NCI-H2107 treated with DMSO at 0.1 percent for 48 hours (cell line): Measurements from ENCODE around the gene TMEM121B.

ENCODE experiments used
- DNase-seq: peaks from one replicate; lab custom pipeline; 2025; ENCODE audit not compliant: unreplicated experiment; lab: John Stamatoyannopoulos, UW

Gene TMEM121B

DNA sequence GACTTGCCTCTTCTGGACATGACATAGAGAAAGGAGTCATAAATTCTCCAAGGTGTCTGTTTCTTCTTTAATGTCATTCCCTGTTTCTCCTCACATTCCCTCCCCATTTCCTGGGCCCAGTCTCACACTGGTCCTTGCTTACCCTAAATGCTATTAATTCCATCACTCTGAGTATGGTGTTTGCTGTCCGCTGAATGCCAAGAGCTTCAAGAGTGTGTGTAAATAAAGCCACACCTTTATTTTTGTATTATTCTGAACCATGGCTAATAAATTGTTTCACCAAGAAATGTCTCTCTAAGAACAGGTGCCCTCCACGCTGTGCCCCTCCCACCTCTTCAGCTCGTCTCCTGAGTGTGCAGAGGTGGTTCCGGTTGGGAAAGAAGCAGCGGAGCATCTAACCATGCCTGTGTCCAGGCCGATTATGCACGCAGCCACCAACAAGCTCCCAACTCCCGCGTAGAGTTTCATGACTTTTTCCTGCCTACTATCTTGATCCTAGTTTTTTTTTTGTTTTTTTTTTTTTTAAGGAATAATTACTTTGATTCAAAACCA lies 8.6 kb downstream of the TMEM121B start:
- DNase-seq = no peak

DNA sequence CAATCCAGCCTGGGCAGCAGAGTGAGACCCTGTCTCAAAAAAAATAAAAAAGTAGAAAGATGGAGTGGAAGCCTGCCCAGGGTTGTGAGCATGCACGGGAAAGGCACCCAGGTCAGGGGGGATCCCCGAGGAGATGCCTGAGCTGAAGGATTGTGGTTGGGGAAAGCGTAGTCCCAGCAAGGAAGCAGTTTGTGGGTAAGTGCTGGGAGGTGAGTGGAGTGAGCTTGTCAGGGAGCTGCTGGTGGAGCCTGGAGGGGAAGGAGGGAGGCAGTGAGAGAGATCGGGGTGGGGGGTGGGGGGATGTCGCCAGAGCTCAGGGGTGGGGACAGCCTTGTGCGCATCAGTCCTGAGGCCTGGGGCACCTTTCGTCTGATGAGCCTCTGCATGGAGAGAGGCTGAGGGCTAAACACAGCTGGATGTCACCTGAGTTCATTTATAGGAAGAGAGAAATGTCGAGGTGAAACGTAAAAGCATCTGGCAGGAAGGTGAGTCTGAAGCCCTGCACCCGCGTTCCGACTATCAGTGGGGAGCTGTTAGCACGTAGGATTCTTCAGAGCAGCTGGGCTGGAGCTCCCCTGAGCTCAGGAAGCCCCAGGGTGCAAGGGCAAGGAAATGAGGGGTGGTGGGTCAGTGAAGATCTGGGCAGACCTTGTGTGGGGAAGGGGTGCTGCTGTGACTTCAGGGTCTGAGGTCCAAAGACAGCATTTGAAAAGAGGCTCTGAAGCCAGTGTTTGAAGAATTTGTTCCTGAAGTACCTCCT lies 10.2 kb downstream of the TMEM121B start:
- DNase-seq = no peak

DNA sequence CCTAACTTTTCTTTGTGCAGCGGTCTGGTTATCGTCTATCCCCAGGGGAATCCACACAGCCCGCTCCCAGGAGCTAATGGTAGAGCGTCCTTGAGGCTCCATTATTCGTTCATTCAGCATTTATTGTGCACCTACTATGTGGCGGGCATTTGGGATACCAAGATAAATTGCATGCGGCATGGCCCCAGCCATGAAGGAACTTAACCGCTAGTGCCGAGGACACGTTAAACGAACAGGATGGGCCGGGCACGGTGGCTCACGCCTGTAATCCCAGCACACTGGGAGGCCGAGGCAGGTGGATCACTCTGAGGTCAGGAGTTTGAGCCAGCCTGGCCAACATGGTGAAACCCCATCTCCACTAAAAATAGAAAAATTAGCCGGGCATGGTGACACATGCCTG lies 11.2 kb downstream of the TMEM121B start:
- DNase-seq = no peak

- DNase-seq = no peak
These were observed 11.9 kb downstream of the TMEM121B start for GRCh38 chr22:17109113-17109865.

DNA sequence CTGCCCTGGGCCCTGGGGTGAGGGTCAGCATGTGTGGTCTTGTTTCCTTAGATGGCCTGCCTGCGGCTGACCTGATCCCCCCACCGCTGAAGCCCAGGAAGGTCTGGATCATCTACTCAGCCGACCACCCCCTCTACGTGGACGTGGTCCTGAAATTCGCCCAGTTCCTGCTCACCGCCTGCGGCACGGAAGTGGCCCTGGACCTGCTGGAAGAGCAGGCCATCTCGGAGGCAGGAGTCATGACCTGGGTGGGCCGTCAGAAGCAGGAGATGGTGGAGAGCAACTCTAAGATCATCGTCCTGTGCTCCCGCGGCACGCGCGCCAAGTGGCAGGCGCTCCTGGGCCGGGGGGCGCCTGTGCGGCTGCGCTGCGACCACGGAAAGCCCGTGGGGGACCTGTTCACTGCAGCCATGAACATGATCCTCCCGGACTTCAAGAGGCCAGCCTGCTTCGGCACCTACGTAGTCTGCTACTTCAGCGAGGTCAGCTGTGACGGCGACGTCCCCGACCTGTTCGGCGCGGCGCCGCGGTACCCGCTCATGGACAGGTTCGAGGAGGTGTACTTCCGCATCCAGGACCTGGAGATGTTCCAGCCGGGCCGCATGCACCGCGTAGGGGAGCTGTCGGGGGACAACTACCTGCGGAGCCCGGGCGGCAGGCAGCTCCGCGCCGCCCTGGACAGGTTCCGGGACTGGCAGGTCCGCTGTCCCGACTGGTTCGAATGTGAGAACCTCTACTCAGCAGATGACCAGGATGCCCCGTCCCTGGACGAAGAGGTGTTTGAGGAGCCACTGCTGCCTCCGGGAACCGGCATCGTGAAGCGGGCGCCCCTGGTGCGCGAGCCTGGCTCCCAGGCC lies 12.7 kb downstream of the TMEM121B start:
- DNase-seq = no peak

DNA sequence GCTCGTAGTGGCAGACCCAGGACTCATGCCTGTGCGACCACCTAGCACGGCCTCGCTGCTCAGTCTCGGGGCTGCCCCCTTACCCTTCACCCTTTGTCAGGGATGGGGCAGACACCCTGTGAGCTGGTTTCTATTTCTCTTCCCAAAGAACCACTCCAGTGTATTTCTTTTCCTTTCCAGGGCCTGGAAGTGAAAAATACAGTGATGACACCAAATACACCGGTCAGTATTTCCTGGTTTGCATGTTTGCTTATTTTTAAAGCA lies 13.7 kb downstream of the TMEM121B start:
- DNase-seq = no peak

GRCh38 chr22:17106785-17107546 lies 14.2 kb downstream of the TMEM121B start:
- no peak for DNase-seq

DNA sequence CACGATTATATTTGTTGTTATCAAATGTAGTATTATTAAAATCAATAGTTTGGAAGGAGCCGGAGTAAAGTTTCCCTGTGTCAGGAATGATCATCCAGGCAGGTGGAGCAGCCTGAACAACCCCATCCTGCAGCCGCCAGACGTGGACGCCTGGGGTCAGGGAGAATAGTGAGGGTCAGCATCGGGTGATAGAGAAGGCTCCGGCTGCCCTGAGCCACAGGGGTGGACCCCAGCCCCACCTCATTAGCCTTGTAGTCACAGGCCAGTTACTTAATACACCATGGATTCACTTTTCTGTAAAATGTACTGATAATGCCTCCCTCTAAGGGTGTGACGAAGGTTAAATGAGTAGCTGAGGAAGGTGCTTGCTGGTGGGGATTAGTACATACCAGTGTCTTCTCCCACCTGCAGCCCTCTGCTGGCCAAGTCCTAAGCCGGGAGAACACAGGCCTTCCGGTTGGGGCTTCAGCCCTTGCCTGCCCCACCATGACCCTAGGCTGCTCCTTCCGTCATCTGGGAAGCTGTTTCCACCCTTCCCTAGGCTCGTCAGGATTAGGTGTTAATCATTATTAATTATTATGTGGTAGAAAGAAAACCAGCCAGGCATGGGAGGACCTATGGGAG lies 14.9 kb downstream of the TMEM121B start:
- no peak for DNase-seq

DNA sequence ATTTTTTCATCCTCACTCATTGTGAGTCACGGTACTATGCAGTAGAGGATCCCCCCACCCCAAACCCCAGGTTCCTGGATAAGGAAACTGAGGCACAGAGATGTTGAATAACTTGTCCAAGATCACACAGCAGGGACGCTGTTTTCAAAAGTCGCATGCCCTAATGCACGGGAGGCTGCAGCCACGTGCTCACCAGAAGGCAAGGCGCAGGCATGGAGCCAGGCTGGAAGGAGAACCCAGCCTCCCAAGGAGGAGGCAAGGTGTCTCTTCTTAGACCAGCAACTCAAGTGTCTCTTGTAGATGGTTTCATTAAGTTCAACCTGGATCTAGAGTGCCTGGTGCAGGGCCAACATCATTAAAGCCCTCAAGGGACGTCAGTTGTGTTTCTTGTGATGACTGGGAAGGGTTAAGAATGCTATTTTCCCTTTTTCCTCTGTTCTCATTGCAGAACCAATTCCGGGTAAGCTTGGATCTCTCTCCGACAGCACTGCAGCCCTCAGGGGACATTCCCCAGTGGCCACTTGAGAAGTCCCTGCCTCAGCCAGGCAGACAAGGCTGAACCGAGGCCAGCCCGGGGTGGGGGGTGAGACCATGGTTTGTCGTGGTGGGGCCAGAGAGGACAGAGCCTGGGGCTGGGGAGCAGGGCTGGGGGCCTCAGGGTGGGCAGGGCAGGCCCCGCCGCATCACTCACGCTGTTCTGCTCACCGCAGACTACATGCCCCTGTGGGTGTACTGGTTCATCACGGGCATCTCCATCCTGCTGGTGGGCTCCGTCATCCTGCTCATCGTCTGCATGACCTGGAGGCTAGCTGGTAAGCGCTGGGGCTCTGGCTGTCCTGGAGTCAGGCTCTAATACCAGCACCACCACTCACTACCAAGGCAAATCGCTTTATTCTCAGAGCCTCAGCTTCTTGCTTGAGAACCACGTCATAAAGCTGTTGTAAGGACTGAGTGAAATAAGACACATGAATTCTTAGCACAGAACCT lies 15.7 kb downstream of the TMEM121B start:
- no peak for DNase-seq

GRCh38 chr22:17104336-17104935 lies 16.7 kb downstream of the TMEM121B start:
- no peak for DNase-seq

DNA sequence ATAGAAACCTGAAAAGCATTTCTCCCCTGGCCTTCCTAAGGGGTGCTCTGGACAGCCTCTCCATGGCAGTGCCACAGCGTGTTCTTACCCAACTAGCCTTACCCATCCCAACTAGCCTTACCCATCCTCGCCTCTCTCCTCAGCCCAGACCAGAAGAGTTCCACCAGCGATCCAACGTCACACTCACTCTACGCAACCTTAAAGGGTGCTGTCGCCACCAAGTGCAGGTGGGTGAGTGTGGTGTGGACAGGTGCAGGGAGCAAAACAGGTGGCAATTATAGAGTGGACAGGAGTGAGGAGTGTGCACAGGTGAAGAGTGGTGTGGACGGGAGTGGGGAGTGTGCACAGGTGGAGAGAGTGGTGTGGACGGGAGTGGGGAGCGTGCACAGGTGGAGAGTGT lies 17.8 kb downstream of the TMEM121B start:
- DNase-seq = no peak

GRCh38 chr22:17102297-17102667 lies 18.9 kb downstream of the TMEM121B start:
- no peak for DNase-seq

GRCh38 chr22:17101475-17102296 lies 19.5 kb downstream of the TMEM121B start:
- no peak for DNase-seq

DNA sequence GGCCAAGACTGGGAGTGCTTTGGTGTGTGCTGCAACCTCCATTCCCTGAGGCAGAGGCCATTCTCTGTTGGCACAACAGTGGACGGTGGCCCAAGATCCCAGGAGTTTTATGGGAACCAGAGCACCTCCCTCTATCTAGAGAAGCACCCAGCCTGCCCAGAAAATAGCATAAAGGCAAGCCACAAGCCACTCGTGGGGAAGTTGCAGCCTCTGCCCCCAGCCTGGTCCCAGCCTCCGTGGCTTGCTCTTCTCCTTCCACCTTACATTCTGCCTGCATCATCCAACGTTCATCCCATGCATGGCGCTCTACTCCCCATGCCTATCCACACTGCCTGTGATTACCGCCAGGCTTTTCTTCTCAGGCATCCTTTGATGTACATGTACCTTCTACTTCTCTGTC lies 20.5 kb downstream of the TMEM121B start:
- no peak for DNase-seq

DNA sequence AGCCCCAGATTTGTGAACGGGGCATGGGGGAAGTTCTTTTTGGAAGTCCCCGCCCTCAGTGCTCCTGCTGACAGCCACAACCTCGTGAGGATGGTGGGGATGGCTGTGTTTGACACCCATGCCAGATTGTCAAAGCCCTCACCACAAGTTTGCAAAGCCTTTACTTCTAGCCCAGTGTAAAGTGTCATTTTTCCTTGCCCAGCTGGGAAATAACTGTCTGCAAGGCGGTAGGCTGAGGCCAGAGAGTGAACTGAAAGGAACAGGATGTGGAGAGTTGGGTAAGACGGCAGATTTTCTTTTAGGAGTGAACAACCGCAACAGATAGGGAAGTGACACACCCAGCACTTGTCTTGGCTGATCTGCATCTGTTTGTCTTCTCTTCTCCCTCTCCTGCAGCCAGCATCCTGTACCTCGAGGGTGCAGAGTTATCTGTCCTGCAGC lies 22.8 kb downstream of the TMEM121B start:
- no peak for DNase-seq

DNA sequence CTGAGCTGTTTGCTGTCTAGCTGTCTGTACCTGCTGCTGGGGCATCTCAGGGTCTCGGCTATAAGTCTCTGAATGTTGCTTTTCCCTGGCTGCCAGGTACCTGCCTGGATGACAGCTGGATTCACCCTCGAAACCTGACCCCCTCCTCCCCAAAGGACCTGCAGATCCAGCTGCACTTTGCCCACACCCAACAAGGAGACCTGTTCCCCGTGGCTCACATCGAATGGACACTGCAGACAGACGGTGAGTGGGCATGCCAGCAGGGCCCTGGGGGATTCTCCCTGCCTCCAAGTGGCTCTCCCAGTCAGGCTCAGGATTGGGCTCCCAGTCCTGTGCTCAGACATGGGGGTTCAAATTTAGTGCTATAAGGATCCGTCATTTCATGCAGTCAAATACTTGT lies 23.5 kb downstream of the TMEM121B start:
- no peak for DNase-seq

GRCh38 chr22:17097062-17097461 lies 24.1 kb downstream of the TMEM121B start:
- peak; percentile 18 for DNase-seq

GRCh38 chr22:17096071-17096470 lies 25.1 kb downstream of the TMEM121B start:
- DNase-seq = no peak
